Stimulated activated memory B cell treated with anti-CD40 and anti-IgM and Interleukin-4, amounts not matched to agents 10 μg/mL and 1 μg/mL and 100 μg/mL, for 72 hours (primary cell): ENCODE results near the gene AHRR.
A peak's percentile ranks its signal among the peaks of the same experiment; 100 is the strongest.
"Not testable (repeated sequence)": the region's sequence is repeated elsewhere in the genome, so short reads cannot be mapped to it uniquely, and the experiment has no call there.

ENCODE experiments used
- ATAC-seq: fragments of 150-1000 bp; cut with Tn5 transposase; 2 replicates; pipeline ENCODE4 v1.10.0; 2021
- H3K27ac Mint-ChIP-seq: one replicate; pipeline ENCODE4 v1.8.0; 2022; ENCODE audit warnings: mild to moderate bottlenecking, mixed read lengths
- H3K27me3 Mint-ChIP-seq: one replicate; pipeline ENCODE4 v1.8.0; 2022; ENCODE audit warnings: mixed read lengths
- H3K36me3 Mint-ChIP-seq: one replicate; pipeline ENCODE4 v1.8.0; 2022; ENCODE audit warnings: mixed read lengths
- H3K4me1 Mint-ChIP-seq: one replicate; pipeline ENCODE4 v1.8.0; 2022; ENCODE audit warnings: mixed read lengths
- H3K4me3 Mint-ChIP-seq: one replicate; pipeline ENCODE4 v1.8.0; 2022; ENCODE audit warnings: mild to moderate bottlenecking, moderate library complexity, mixed read lengths
- H3K9me3 Mint-ChIP-seq: one replicate; pipeline ENCODE4 v1.8.0; 2022; ENCODE audit warnings: mixed read lengths

AHRR gene

DNA sequence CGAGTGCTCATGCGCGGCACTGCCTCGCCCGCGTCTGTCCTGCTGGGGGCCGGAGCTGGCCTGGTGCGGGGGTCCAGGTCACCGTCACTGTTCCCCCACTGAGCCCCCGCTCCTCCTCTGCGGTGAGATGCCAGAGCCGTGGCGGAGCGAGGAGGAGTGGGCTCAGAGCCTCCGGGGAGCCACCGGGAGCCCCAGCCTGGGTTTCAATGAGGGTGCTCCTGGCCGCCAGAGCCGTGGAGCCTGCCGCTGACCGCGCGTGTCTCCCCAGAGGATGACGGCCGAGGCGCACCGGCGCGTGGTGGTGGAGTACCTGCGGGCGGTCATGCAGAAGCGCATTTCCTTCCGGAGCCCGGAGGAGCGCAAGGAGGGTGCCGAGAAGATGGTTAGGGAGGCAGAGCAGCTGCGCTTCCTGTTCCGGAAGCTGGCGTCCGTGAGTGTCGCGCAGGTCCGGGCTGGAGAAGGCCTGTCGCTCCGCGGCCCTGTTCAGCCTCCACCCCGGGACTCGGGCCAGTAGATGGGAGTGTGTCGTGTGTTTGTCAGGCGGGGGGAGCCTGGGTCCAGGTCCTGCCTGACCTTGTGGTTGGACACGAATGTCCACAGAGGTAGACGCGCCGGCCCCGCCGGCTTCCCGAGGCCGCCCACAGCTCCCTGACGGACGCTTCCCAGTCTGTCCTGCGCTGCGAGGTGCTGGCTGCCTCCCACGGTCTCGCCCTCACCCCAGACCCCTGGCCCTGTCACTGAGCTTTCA, 143.5 kb downstream of the AHRR start:
- no peak for ATAC-seq
- H3K4me1 Mint-ChIP-seq, result peaks cover 52% of the 10 kb centered on the region
- H3K27ac Mint-ChIP-seq, result peak overlapping the region; percentile 28
- H3K9me3 Mint-ChIP-seq, result no peaks in the 10 kb centered on the region
- H3K27me3 Mint-ChIP-seq, result no peaks in the 10 kb centered on the region
- H3K36me3 Mint-ChIP-seq, result peaks cover 84% of the 10 kb centered on the region
- H3K4me3 Mint-ChIP-seq, result no peak overlapping the region

DNA sequence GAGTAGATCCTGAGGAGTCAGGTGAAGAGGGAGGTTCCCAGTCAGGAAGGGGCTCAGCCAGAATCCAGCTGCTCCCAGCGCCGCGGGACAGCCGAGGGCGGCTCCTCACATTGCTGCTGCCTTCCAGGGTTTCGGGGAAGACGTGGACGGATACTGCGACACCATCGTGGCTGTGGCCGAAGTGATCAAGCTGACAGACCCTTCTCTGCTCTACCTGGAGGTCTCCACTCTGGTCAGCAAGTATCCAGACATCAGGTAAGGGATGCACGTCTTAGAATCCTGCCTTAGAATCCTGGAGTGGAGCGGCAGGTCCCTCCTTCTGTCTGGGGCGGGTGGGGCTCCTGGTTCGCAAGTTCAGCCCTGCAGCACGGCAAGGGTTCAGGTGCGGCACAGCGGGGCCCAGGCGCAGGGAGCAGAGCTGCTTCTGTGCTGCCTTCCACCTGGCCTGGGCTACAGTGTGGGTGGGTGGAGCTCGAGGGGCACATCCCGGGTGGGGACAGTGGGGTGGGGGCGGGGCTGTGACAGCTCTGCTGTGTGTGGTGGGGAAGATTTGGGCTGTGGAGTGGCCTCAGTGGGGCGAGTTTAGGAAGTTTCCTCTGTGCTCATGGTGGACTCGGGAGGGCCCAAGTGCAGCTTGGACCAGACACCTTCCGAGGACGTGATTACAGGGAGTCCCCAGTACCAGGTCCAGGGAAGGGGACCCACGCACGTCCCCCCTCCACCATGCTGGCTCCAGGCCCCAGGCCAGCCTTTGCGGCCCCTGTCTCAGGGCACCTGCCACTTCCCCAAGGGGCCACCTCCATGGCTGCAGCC, 144.3 kb downstream of the AHRR start:
- no peaks in the 10 kb centered on the region for H3K27me3 Mint-ChIP-seq
- H3K4me3 Mint-ChIP-seq, result no peak overlapping the region
- H3K4me1 Mint-ChIP-seq, result peaks cover 51% of the 10 kb centered on the region
- ATAC-seq, result no peak
- no peak overlapping the region for H3K27ac Mint-ChIP-seq
- H3K9me3 Mint-ChIP-seq, result no peaks in the 10 kb centered on the region
- H3K36me3 Mint-ChIP-seq, result peaks cover 83% of the 10 kb centered on the region

GRCh38 chr5:466661-467310, 145.3 kb downstream of the AHRR start:
- Mint-ChIP-seq H3K27me3 (no peaks in the 10 kb centered on the region), H3K4me1 (peaks cover 56% of the 10 kb centered on the region), H3K27ac (no peak overlapping the region), H3K9me3 (no peaks in the 10 kb centered on the region), H3K4me3 (no peak overlapping the region), H3K36me3 (peaks cover 87% of the 10 kb centered on the region)
- ATAC-seq, result no peak

DNA sequence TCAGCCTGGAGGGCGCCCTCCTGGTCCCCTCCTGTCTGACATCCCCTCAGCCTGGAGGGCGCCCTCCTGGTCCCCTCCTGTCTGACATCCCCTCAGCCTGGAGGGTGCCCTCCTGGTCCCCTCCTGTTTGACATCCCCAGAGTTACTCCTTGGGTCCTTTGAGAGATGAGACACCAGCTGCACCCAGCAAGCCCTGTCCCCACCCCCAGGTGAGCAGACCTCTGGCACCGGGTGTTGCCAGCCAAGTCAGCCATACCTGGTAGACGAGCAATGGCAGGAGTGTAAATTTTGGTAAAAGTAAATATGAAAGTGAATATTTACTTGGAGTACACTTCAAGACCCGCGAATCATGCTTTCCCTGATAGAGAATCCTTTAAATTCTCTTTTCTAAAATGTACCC, 146.9 kb downstream of the AHRR start:
- Mint-ChIP-seq H3K27ac (no peak overlapping the region), H3K36me3 (peaks cover 74% of the 10 kb centered on the region)
- no peak for ATAC-seq

GRCh38 chr5:469752-470483, 148.4 kb downstream of the AHRR start:
- no peaks in the 10 kb centered on the region for H3K9me3 Mint-ChIP-seq
- H3K4me1 Mint-ChIP-seq, result peaks cover 51% of the 10 kb centered on the region
- peaks cover 71% of the 10 kb centered on the region for H3K36me3 Mint-ChIP-seq
- H3K27ac Mint-ChIP-seq, result no peak overlapping the region
- peaks cover 15% of the 10 kb centered on the region for H3K27me3 Mint-ChIP-seq
- H3K4me3 Mint-ChIP-seq, result peak overlapping the region; percentile 28
- no peak for ATAC-seq

More for the DNA sequence above, 146.9 kb downstream of the AHRR start:
- peaks cover 55% of the 10 kb centered on the region for H3K4me1 Mint-ChIP-seq
- H3K4me3 Mint-ChIP-seq, result no peak overlapping the region
- no peaks in the 10 kb centered on the region for H3K9me3 Mint-ChIP-seq
- no peaks in the 10 kb centered on the region for H3K27me3 Mint-ChIP-seq

GRCh38 chr5:470961-471749, 149.6 kb downstream of the AHRR start:
- Mint-ChIP-seq H3K9me3 (no peaks in the 10 kb centered on the region), H3K4me3 (peak overlapping the region; percentile 83), H3K27ac (peak overlapping the region; percentile 69), H3K36me3 (peaks cover 70% of the 10 kb centered on the region), H3K4me1 (peaks cover 53% of the 10 kb centered on the region), H3K27me3 (peaks cover 27% of the 10 kb centered on the region)
- no peak for ATAC-seq

DNA sequence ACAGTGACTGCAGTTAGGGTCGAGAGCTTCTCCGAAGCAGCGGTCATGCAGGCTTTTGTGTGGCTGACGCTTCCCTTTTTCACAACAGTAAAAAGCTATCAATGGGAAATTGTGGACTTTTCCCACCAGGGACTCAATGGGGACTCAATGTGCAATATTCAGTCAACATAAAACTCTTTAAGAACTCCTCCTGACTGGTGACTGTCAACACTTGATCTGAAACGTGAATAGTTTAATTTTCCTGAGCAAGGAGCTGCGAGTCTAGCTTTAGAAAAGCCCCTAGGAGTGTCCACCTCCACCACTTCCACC, 150.2 kb downstream of the AHRR start:
- H3K4me3 Mint-ChIP-seq, result peak overlapping the region; percentile 83
- peak overlapping the region; percentile 69 for H3K27ac Mint-ChIP-seq
- H3K4me1 Mint-ChIP-seq, result peaks cover 57% of the 10 kb centered on the region
- peaks cover 70% of the 10 kb centered on the region for H3K36me3 Mint-ChIP-seq
- no peak for ATAC-seq
- H3K9me3 Mint-ChIP-seq, result no peaks in the 10 kb centered on the region
- H3K27me3 Mint-ChIP-seq, result peaks cover 33% of the 10 kb centered on the region

DNA sequence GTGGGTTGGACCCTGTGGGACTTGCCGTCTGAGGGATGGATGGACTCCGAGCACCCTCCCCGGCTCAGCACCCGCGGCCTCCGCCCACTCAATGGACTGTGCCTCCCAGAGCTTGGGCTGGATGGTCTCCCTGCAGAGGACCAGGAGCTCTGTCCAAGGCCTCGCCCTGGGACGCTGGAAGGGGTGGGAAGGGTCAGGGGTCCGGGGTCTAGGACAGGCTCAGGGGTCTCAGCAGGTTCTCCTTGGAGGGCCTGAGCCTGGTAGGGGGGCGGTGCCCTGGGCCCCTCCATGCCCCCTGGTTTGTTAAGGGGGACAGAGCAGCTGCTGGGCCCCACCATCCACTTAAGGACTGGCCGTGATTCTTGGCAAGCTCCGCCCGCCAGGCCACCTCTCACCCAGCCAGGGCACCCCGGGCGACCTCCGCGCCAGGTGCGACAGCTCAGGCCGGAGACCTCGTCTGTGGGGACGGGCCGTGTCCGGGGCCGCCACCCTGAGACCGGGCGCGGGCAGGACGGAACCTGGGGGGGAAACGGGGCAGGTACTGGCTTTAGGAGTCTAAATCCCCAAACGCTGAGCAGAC, 150.7 kb downstream of the AHRR start:
- H3K4me3 Mint-ChIP-seq, result peak overlapping the region; percentile 83
- peak overlapping the region; percentile 69 for H3K27ac Mint-ChIP-seq
- peaks cover 70% of the 10 kb centered on the region for H3K36me3 Mint-ChIP-seq
- H3K9me3 Mint-ChIP-seq, result no peaks in the 10 kb centered on the region
- peak; percentile 28 for ATAC-seq
- H3K27me3 Mint-ChIP-seq, result peaks cover 37% of the 10 kb centered on the region
- peaks cover 62% of the 10 kb centered on the region for H3K4me1 Mint-ChIP-seq

GRCh38 chr5:472656-473550, 151.4 kb downstream of the AHRR start:
- Mint-ChIP-seq H3K27me3 (peaks cover 45% of the 10 kb centered on the region), H3K4me3 (peak overlapping the region; percentile 85), H3K36me3 (peaks cover 77% of the 10 kb centered on the region), H3K4me1 (peaks cover 65% of the 10 kb centered on the region), H3K27ac (peak overlapping the region; percentile 69), H3K9me3 (no peaks in the 10 kb centered on the region)
- peak; percentile 86 for ATAC-seq

DNA sequence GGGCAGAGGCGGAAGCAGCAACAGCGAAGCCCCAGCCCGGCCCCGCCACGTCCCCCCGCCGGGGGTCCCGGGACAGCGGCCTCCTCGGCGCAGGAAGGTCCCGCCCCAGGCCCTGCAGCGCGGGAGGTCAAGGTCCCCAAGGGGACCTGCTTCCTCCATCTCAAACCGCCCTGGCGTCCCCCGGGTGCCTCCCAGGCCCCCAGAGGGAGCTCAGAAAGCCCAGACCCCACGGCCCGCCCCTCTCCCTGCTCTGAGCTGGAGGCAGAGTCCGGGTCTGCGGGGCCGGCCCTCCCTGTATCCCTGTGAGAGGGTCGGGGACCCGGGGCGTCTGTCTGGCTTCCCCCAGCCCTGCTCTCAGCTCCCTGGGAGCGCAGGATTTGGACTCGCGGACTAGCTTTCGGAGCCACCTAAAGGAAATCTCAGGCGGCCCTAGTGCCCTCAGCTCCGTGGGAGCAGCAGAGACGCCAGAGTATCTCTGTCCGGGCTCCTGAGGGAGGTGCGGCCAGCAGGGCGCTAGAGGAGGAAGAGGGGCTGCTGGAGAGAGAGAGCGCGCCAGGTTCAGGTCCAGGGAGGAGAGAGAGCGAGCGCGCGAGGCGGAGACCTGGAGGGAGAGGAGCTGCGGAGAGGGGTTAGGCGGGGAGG, 152.2 kb downstream of the AHRR start:
- peak overlapping the region; percentile 85 for H3K4me3 Mint-ChIP-seq
- ATAC-seq, result peak; percentile 55
- no peaks in the 10 kb centered on the region for H3K9me3 Mint-ChIP-seq
- H3K27ac Mint-ChIP-seq, result peak overlapping the region; percentile 69
- H3K36me3 Mint-ChIP-seq, result peaks cover 74% of the 10 kb centered on the region
- peaks cover 65% of the 10 kb centered on the region for H3K4me1 Mint-ChIP-seq
- peaks cover 52% of the 10 kb centered on the region for H3K27me3 Mint-ChIP-seq

GRCh38 chr5:474232-474839, 152.8 kb downstream of the AHRR start:
- Mint-ChIP-seq H3K36me3 (peaks cover 67% of the 10 kb centered on the region), H3K27me3 (peaks cover 59% of the 10 kb centered on the region), H3K27ac (peak overlapping the region; percentile 69), H3K4me1 (peaks cover 61% of the 10 kb centered on the region), H3K4me3 (peak overlapping the region; percentile 85)
- H3K9me3 Mint-ChIP-seq, ATAC-seq: not testable (repeated sequence)

GRCh38 chr5:474840-475661, 153.5 kb downstream of the AHRR start:
- Mint-ChIP-seq H3K9me3 (no peaks in the 10 kb centered on the region), H3K4me3 (peak overlapping the region; percentile 85), H3K4me1 (peaks cover 54% of the 10 kb centered on the region), H3K27ac (peak overlapping the region; percentile 57), H3K36me3 (peaks cover 64% of the 10 kb centered on the region), H3K27me3 (peaks cover 66% of the 10 kb centered on the region)
- ATAC-seq, result no peak
